T-helper 2 cell treated with Interferon-gamma antibody and Interleukin-4, amounts not matched to agents 5 μg/mL and 100 μg/mL, for 36 hours (primary cell): ENCODE results near the gene UBE2D4.
"Not testable (repeated sequence)": the region's sequence is repeated elsewhere in the genome, so short reads cannot be mapped to it uniquely, and the experiment has no call there.

ENCODE experiments used
- DNase-seq: peaks from one replicate; pipeline ENCODE4 v3.0.0; 2021; ENCODE audit warnings: low spot score
- H3K27ac Mint-ChIP-seq: one replicate; pipeline ENCODE4 v1.8.0; 2021; ENCODE audit warnings: mild to moderate bottlenecking, mixed read lengths
- H3K27me3 Mint-ChIP-seq: one replicate; pipeline ENCODE4 v1.8.0; 2021; ENCODE audit warnings: low read depth, mixed read lengths
- H3K36me3 Mint-ChIP-seq: one replicate; pipeline ENCODE4 v1.8.0; 2021; ENCODE audit warnings: low read depth, mixed read lengths
- H3K4me1 Mint-ChIP-seq: one replicate; pipeline ENCODE4 v1.8.0; 2021; ENCODE audit warnings: low read depth, mixed read lengths
- H3K4me3 Mint-ChIP-seq: one replicate; pipeline ENCODE4 v1.8.0; 2022; ENCODE audit warnings: mild to moderate bottlenecking, moderate library complexity, mixed read lengths
- H3K9me3 Mint-ChIP-seq: one replicate; pipeline ENCODE4 v1.8.0; 2021; ENCODE audit warnings: mixed read lengths

The UBE2D4 gene

DNA sequence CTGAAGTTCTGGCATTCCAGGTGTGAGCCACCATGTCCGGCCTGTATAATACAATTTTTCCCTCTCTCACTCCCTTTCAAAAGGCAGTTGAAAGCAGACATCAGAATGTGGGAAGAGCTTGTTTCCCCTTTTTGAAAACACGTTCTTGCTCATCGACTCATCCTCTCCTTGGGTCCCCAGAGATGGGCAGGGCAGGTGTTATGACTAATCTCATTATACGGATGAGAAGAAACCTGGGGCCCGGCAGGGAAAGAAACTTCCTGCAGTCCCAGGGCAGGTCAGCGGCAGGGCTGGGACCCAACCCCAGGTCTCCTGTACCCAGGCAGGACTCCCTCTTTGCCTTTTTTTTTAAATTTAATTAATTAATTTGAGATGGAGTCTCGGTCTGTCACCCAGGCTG is 66.7 kb downstream of the UBE2D4 start:
- not testable (repeated sequence) for H3K9me3 Mint-ChIP-seq, H3K27ac Mint-ChIP-seq, H3K4me3 Mint-ChIP-seq, H3K27me3 Mint-ChIP-seq, H3K4me1 Mint-ChIP-seq, DNase-seq, H3K36me3 Mint-ChIP-seq

GRCh38 chr7:43994681-43995080 is 68.4 kb downstream of the UBE2D4 start:
- DNase-seq, H3K36me3 Mint-ChIP-seq, H3K9me3 Mint-ChIP-seq, H3K27ac Mint-ChIP-seq, H3K4me3 Mint-ChIP-seq, H3K27me3 Mint-ChIP-seq, H3K4me1 Mint-ChIP-seq: not testable (repeated sequence)

- DNase-seq, H3K36me3 Mint-ChIP-seq, H3K4me3 Mint-ChIP-seq, H3K4me1 Mint-ChIP-seq, H3K27me3 Mint-ChIP-seq, H3K9me3 Mint-ChIP-seq, H3K27ac Mint-ChIP-seq: not testable (repeated sequence)
Observed at GRCh38 chr7:43997532-43997931, 71.3 kb downstream of the UBE2D4 start, which contains the start of gene SPDYE1. Gene SPDYE1 (plus strand): TSS chr7:43997897. CDS start chr7:43999950, 2,053 bp downstream.
